ENCODE results near the gene PRPF38B. TPM values are rescaled to one million over a fixed set of nuclear protein-coding genes. Genes with fewer than 3 reads are reported as not detected.

PRPF38B gene
- total RNA-seq, 4 donors from 2014 or later, result 31.7 to 37.7 (median 35.1) TPM

GRCh38 chr1:108668777-108669176 is 23.3 kb upstream of the PRPF38B start:
- no peak for TF ChIP-seq CTCF (IDR thresholded peaks at IDR 0.05; ENCODE audit: low read depth)

- TF ChIP-seq CTCF (IDR thresholded peaks at IDR 0.05; ENCODE audit: low read depth), result no peak
These were observed 22.4 kb upstream of the PRPF38B start for GRCh38 chr1:108669679-108670078.

- no peak for TF ChIP-seq CTCF (IDR thresholded peaks at IDR 0.05; ENCODE audit: low read depth)
These were observed 21.9 kb upstream of the PRPF38B start for GRCh38 chr1:108670131-108670773.

GRCh38 chr1:108671143-108671542 is 21.0 kb upstream of the PRPF38B start:
- TF ChIP-seq CTCF (IDR thresholded peaks at IDR 0.05; ENCODE audit: low read depth), result no peak

- TF ChIP-seq CTCF (IDR thresholded peaks at IDR 0.05; ENCODE audit: low read depth), result no peak
These were observed 13.4 kb upstream of the PRPF38B start for GRCh38 chr1:108678706-108679105.

GRCh38 chr1:108679586-108680213 is 12.4 kb upstream of the PRPF38B start:
- TF ChIP-seq CTCF (IDR thresholded peaks at IDR 0.05; ENCODE audit: low read depth), result no peak

- no peak for TF ChIP-seq CTCF (IDR thresholded peaks at IDR 0.05; ENCODE audit: low read depth)
These were observed 6.6 kb upstream of the PRPF38B start for GRCh38 chr1:108685529-108685928.
